ENCODE measurements around the gene PSMG1. TPM values are rescaled to one million over a fixed set of nuclear protein-coding genes. Genes with fewer than 3 reads are reported as not detected.

Gene PSMG1
- total and polyA plus RNA-seq, 7 donors: 12.7 to 67.9 (median 28.8) TPM

GRCh38 chr21:39173716-39174680 lies 9.3 kb downstream of the PSMG1 start:
- 74 to 84% methylated on average over 3 of the region's 3 CpGs for WGBS, 2 donors
- intact Hi-C loops (cut with DNase I): no loop called here
- TF ChIP-seq, protein P1, sequence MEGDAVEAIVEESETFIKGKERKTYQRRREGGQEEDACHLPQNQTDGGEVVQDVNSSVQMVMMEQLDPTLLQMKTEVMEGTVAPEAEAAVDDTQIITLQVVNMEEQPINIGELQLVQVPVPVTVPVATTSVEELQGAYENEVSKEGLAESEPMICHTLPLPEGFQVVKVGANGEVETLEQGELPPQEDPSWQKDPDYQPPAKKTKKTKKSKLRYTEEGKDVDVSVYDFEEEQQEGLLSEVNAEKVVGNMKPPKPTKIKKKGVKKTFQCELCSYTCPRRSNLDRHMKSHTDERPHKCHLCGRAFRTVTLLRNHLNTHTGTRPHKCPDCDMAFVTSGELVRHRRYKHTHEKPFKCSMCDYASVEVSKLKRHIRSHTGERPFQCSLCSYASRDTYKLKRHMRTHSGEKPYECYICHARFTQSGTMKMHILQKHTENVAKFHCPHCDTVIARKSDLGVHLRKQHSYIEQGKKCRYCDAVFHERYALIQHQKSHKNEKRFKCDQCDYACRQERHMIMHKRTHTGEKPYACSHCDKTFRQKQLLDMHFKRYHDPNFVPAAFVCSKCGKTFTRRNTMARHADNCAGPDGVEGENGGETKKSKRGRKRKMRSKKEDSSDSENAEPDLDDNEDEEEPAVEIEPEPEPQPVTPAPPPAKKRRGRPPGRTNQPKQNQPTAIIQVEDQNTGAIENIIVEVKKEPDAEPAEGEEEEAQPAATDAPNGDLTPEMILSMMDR (IDR thresholded peaks at IDR 0.05): no peak
- TF ChIP-seq POLR2AphosphoS5 (IDR thresholded peaks at IDR 0.05) (no peak), EP300 (IDR thresholded peaks at IDR 0.05) (no peak), POLR2A (IDR thresholded peaks at IDR 0.05) (no peak)
- Histone ChIP-seq H3K4me1 (no peaks in the 10 kb centered on the region), H3K36me3 (peaks cover 0 to 43% (median 2%) of the 10 kb centered on the region in 4 donors), H3K27me3 (no peaks in the 10 kb centered on the region), H3K27ac (no peak overlapping the region), H3K4me3 (no peak overlapping the region), H3K9me3 (no peaks in the 10 kb centered on the region)
- DNase-seq: no peak

GRCh38 chr21:39169906-39170305 lies 13.3 kb downstream of the PSMG1 start:
- Histone ChIP-seq H3K4me3 (no peak overlapping the region), H3K9me3 (peaks cover 0 to 3% (median 1%) of the 10 kb centered on the region in 4 donors), H3K27me3 (no peaks in the 10 kb centered on the region), H3K4me1 (no peaks in the 10 kb centered on the region), H3K27ac (no peak overlapping the region), H3K36me3 (peaks cover 0 to 37% (median 2%) of the 10 kb centered on the region in 4 donors)
- intact Hi-C loops (cut with DNase I): no loop called here
- no peak for DNase-seq
- 64 to 91% methylated on average over 5 of the region's 5 CpGs for WGBS, 2 donors
- no peak for TF ChIP-seq POLR2AphosphoS5 (IDR thresholded peaks at IDR 0.05)
- TF ChIP-seq EP300 (IDR thresholded peaks at IDR 0.05): no peak
- no peak for TF ChIP-seq POLR2A (IDR thresholded peaks at IDR 0.05)
- TF ChIP-seq, protein P1 (IDR thresholded peaks at IDR 0.05): no peak

- Histone ChIP-seq H3K9me3 (peaks cover 0 to 12% (median 7%) of the 10 kb centered on the region in 4 donors), H3K27me3 (no peaks in the 10 kb centered on the region), H3K36me3 (peaks cover 0 to 27% (median 2%) of the 10 kb centered on the region in 4 donors), H3K4me3 (no peak overlapping the region), H3K27ac (no peak overlapping the region), H3K4me1 (no peaks in the 10 kb centered on the region)
- intact Hi-C loops (cut with DNase I): no loop called here
- TF ChIP-seq POLR2AphosphoS5 (IDR thresholded peaks at IDR 0.05): no peak
- TF ChIP-seq POLR2A (IDR thresholded peaks at IDR 0.05): no peak
- TF ChIP-seq, protein P1 (IDR thresholded peaks at IDR 0.05): no peak
- TF ChIP-seq EP300 (IDR thresholded peaks at IDR 0.05): no peak
- DNase-seq: no peak
- WGBS, 2 donors: 81 to 92% methylated on average over 2 of the region's 2 CpGs
Observed at GRCh38 chr21:39168800-39169199, 14.5 kb downstream of the PSMG1 start.

DNA sequence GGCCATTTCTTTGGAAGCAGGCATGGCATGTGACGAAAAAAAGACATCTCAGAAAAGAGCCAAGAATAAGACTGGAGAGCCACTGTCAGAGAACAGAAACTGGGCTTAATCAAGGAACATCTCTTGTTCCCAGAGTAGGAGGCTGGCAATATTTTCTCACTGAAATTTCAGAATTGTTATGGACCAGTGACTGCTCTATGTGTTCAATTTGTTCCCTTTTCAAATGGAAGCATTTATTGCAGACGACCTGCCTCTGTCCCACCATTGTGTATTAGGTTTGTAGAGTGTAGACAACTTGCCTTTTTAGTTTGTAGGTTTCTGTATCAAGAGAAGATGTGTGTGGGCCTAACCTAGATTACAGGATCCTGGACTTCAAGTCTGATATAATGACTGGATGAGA lies 18.7 kb downstream of the PSMG1 start:
- Histone ChIP-seq H3K4me1 (no peaks in the 10 kb centered on the region), H3K27me3 (no peaks in the 10 kb centered on the region), H3K9me3 (peaks cover 0 to 12% (median 7%) of the 10 kb centered on the region in 4 donors), H3K27ac (no peak overlapping the region), H3K4me3 (no peak overlapping the region), H3K36me3 (no peaks in the 10 kb centered on the region)
- intact Hi-C loops (cut with DNase I): no loop called here
- DNase-seq: no peak
- no peak for TF ChIP-seq EP300 (IDR thresholded peaks at IDR 0.05)
- no peak for TF ChIP-seq POLR2A (IDR thresholded peaks at IDR 0.05)
- TF ChIP-seq, protein P1 (IDR thresholded peaks at IDR 0.05): no peak
- no peak for TF ChIP-seq POLR2AphosphoS5 (IDR thresholded peaks at IDR 0.05)
- 88 to 94% methylated on average over 2 of the region's 2 CpGs for WGBS, 2 donors
